ENCODE measurements around the gene RIMBP2.

Gene RIMBP2

GRCh38 chr12:130552483-130552996 is 163.6 kb downstream of the RIMBP2 start:
- Histone ChIP-seq H2AFZ (ENCODE audit: low read length) (no peak overlapping the region), H3K4me2 (ENCODE audit: low read depth, low read length) (no peak overlapping the region), H3K9me3 (replicated peaks; ENCODE audit: insufficient read depth, low read length) (no peaks in the 10 kb centered on the region), H3K4me1 (ENCODE audit: low read length) (no peaks in the 10 kb centered on the region), H3K36me3 (replicated peaks; ENCODE audit: insufficient read depth, low read length) (no peaks in the 10 kb centered on the region), H3K9ac (ENCODE audit: low read length) (no peak overlapping the region), H3K27me3 (replicated peaks; ENCODE audit: insufficient read depth, low read length) (no peaks in the 10 kb centered on the region), H4K20me1 (ENCODE audit: insufficient read depth, low read length) (no peaks in the 10 kb centered on the region), H3K9me2 (replicated peaks; ENCODE audit: insufficient read depth, low read length) (no peaks in the 10 kb centered on the region), H3K79me2 (ENCODE audit: low read length) (no peaks in the 10 kb centered on the region), H3K4me3 (ENCODE audit: low read length) (no peak overlapping the region), H3F3A (ENCODE audit: insufficient read depth, low read length) (no peaks in the 10 kb centered on the region), H3K27ac (ENCODE audit: low read length) (no peak overlapping the region)
- TF ChIP-seq EZH2 (optimal IDR thresholded peaks at IDR 0.05; ENCODE audit: low read depth, low read length) (no peak), EZH2phosphoT487 (IDR thresholded peaks at IDR 0.05; ENCODE audit: low read length) (no peak), CTCF (IDR thresholded peaks at IDR 0.05; ENCODE audit: low read length) (no peak)
- no peak for DNase-seq

- Histone ChIP-seq H3K9me3 (replicated peaks; ENCODE audit: insufficient read depth, low read length) (no peaks in the 10 kb centered on the region), H3F3A (ENCODE audit: insufficient read depth, low read length) (no peaks in the 10 kb centered on the region), H2AFZ (ENCODE audit: low read length) (no peak overlapping the region), H3K36me3 (replicated peaks; ENCODE audit: insufficient read depth, low read length) (no peaks in the 10 kb centered on the region), H3K4me1 (ENCODE audit: low read length) (no peaks in the 10 kb centered on the region), H4K20me1 (ENCODE audit: insufficient read depth, low read length) (no peaks in the 10 kb centered on the region), H3K27ac (ENCODE audit: low read length) (no peak overlapping the region), H3K4me2 (ENCODE audit: low read depth, low read length) (no peak overlapping the region), H3K9me2 (replicated peaks; ENCODE audit: insufficient read depth, low read length) (no peaks in the 10 kb centered on the region), H3K4me3 (ENCODE audit: low read length) (no peak overlapping the region), H3K9ac (ENCODE audit: low read length) (no peak overlapping the region), H3K79me2 (ENCODE audit: low read length) (no peaks in the 10 kb centered on the region), H3K27me3 (replicated peaks; ENCODE audit: insufficient read depth, low read length) (no peaks in the 10 kb centered on the region)
- DNase-seq = no peak
- TF ChIP-seq EZH2phosphoT487 (IDR thresholded peaks at IDR 0.05; ENCODE audit: low read length) = no peak
- TF ChIP-seq CTCF (IDR thresholded peaks at IDR 0.05; ENCODE audit: low read length) = no peak
- TF ChIP-seq EZH2 (optimal IDR thresholded peaks at IDR 0.05; ENCODE audit: low read depth, low read length) = no peak
Measured at GRCh38 chr12:130549361-130549760, 166.7 kb downstream of the RIMBP2 start.

GRCh38 chr12:130547480-130548155 is 168.5 kb downstream of the RIMBP2 start:
- H3K9me2 ChIP-seq (replicated peaks; ENCODE audit: insufficient read depth, low read length) = no peaks in the 10 kb centered on the region
- no peak overlapping the region for H3K9ac ChIP-seq (ENCODE audit: low read length)
- DNase-seq = no peak
- no peak for TF ChIP-seq EZH2 (optimal IDR thresholded peaks at IDR 0.05; ENCODE audit: low read depth, low read length)
- no peak for TF ChIP-seq EZH2phosphoT487 (IDR thresholded peaks at IDR 0.05; ENCODE audit: low read length)
- no peak for TF ChIP-seq CTCF (IDR thresholded peaks at IDR 0.05; ENCODE audit: low read length)
- no peaks in the 10 kb centered on the region for H3K79me2 ChIP-seq (ENCODE audit: low read length)
- no peaks in the 10 kb centered on the region for H3F3A ChIP-seq (ENCODE audit: insufficient read depth, low read length)
- H3K4me1 ChIP-seq (ENCODE audit: low read length) = no peaks in the 10 kb centered on the region
- H2AFZ ChIP-seq (ENCODE audit: low read length) = no peak overlapping the region
- H3K27me3 ChIP-seq (replicated peaks; ENCODE audit: insufficient read depth, low read length) = no peaks in the 10 kb centered on the region
- no peak overlapping the region for H3K4me2 ChIP-seq (ENCODE audit: low read depth, low read length)
- H3K9me3 ChIP-seq (replicated peaks; ENCODE audit: insufficient read depth, low read length) = no peaks in the 10 kb centered on the region
- H3K27ac ChIP-seq (ENCODE audit: low read length) = no peak overlapping the region
- no peaks in the 10 kb centered on the region for H3K36me3 ChIP-seq (replicated peaks; ENCODE audit: insufficient read depth, low read length)
- no peaks in the 10 kb centered on the region for H4K20me1 ChIP-seq (ENCODE audit: insufficient read depth, low read length)
- H3K4me3 ChIP-seq (ENCODE audit: low read length) = no peak overlapping the region
